Small intestine (tissue), 7 donors: ENCODE measurements around the gene CLRN2. TPM values are rescaled to one million over a fixed set of nuclear protein-coding genes. Genes with fewer than 3 reads are reported as not detected.
A peak's percentile ranks its signal among the peaks of the same experiment; 100 is the strongest.

Experiments
- DNase-seq, 2 donors: peaks; one replicate each; pipeline versions ENCODE4 v3.0.0 to v3.0.0-alpha.2; 2013
- FAIRE-seq: peaks from 2 replicates; lab custom pipeline; 2012; peaks lifted over from hg19 to GRCh38; lab: Jason Lieb, UNC
- H3K27ac ChIP-seq, 3 donors: one replicate each; pipeline ENCODE4 v1.5.1; 2013; ENCODE audit warnings: low read length in 2 of 3, mild to moderate bottlenecking in 2 of 3, control low read depth in 1 of 3, inconsistent platforms in 1 of 3, low read depth in 1 of 3, moderate library complexity in 1 of 3
- H3K27me3 ChIP-seq, 3 donors: one replicate each; pipeline ENCODE4 v1.6.1; 2013; ENCODE audit warnings: low read length in 3 of 3, inconsistent platforms in 1 of 3; ENCODE audit not compliant: control insufficient read depth in 3 of 3, insufficient read depth in 3 of 3
- H3K36me3 ChIP-seq, 3 donors: one replicate each; pipeline ENCODE4 v1.6.1; 2013; ENCODE audit warnings: low read length in 3 of 3, inconsistent platforms in 1 of 3, low read depth in 1 of 3, mild to moderate bottlenecking in 1 of 3, moderate library complexity in 1 of 3; ENCODE audit not compliant: control insufficient read depth in 3 of 3, insufficient read depth in 2 of 3
- H3K4me1 ChIP-seq, 3 donors: one replicate each; pipeline ENCODE4 v1.6.1; 2013; ENCODE audit warnings: low read length in 2 of 3, inconsistent platforms in 1 of 3, low read depth in 1 of 3, mild to moderate bottlenecking in 1 of 3, moderate library complexity in 1 of 3; ENCODE audit not compliant: control insufficient read depth in 3 of 3, insufficient read depth in 2 of 3
- H3K4me3 ChIP-seq, 3 donors: one replicate each; pipeline ENCODE4 v1.5.1; 2013; ENCODE audit warnings: low read length in 3 of 3, control low read depth in 1 of 3, inconsistent platforms in 1 of 3, low read depth in 1 of 3, mild to moderate bottlenecking in 1 of 3, moderate library complexity in 1 of 3
- H3K9me3 ChIP-seq, 2 donors: one replicate each; pipeline ENCODE4 v1.6.1; 2013; ENCODE audit warnings: low read depth in 1 of 2, low read length in 1 of 2; ENCODE audit not compliant: control insufficient read depth in 2 of 2, insufficient read depth in 1 of 2
- WGBS, 3 donors: extraction: QIAGEN DNeasy Blood & Tissue Kit; methylation state at CpG; one replicate each; pipeline ENCODE4 v1.1.7; 2013; 5-methylcytosine and 5-hydroxymethylcytosine counted together
- polyA plus RNA-seq, 4 donors: library from polyadenylated mRNA; stranded (reverse) in 3 of 4; unstranded in 1 of 4; fragments of 200-250 nt in 3 of 4; fragments of 120-200 nt in 1 of 4; gene quantifications; one replicate each; pipeline versions ENCODE4 v1.2.1 to v1.2.3, GENCODE V29; 2013
- donor health status: healthy with polysubstance abuse.
- donor health status: control.
- donor health status: control.
- donor health status: Bipolar disorder and iron deficiency.
- donor health status: healthy.

CLRN2 gene
- polyA plus RNA-seq, 4 donors, result not detected

GRCh38 chr4:17511509-17511949 is 3.4 kb upstream of the CLRN2 start:
- Histone ChIP-seq H3K4me3 (peak overlapping the region; percentile 60 to 79 (median 70)), H3K9me3 (no peaks in the 10 kb centered on the region), H3K27me3 (no peaks in the 10 kb centered on the region), H3K27ac (peak overlapping the region; percentile 24 to 76 (median 71)), H3K4me1 (peaks cover 3 to 32% (median 5%) of the 10 kb centered on the region in 3 donors), H3K36me3 (peaks cover 0 to 21% (median 0%) of the 10 kb centered on the region in 3 donors)
- 0 to 2% (median 2%) methylated on average over 25 to 32 of the region's 32 CpGs for WGBS, 3 donors
- DNase-seq, result peak; percentile 66
- no peak for FAIRE-seq

- 2% methylated on average over 35 to 65 of the region's 65 CpGs for WGBS, 3 donors
- H3K36me3 ChIP-seq, result peaks cover 0 to 19% (median 0%) of the 10 kb centered on the region in 3 donors
- no peaks in the 10 kb centered on the region for H3K27me3 ChIP-seq
- DNase-seq (peak; percentile 75 to 90), FAIRE-seq (no peak)
- H3K9me3 ChIP-seq, result no peaks in the 10 kb centered on the region
- H3K4me3 ChIP-seq, result peak within 1 kb of the TSS; percentile 60 to 79 (median 70)
- peaks cover 3 to 32% (median 5%) of the 10 kb centered on the region in 3 donors for H3K4me1 ChIP-seq
- H3K27ac ChIP-seq, result peak within 1 kb of the TSS; percentile 24 to 76 (median 71)
Measured at GRCh38 chr4:17511950-17512795, 2.8 kb upstream of the CLRN2 start, which contains the start of gene QDPR. QDPR (minus strand) TSS chr4:17512090; CDS start chr4:17512054, 36 bp downstream.

GRCh38 chr4:17512973-17513665 is 1.8 kb upstream of the CLRN2 start:
- 86 to 92% (median 88%) methylated on average over 5 of the region's 5 CpGs for WGBS, 3 donors
- no peak for FAIRE-seq
- no peak overlapping the region for H3K4me3 ChIP-seq
- DNase-seq, result no peak
- no peaks in the 10 kb centered on the region for H3K27me3 ChIP-seq
- H3K9me3 ChIP-seq, result no peaks in the 10 kb centered on the region
- H3K36me3 ChIP-seq, result peaks cover 0 to 15% (median 0%) of the 10 kb centered on the region in 3 donors
- H3K27ac ChIP-seq, result peak overlapping the region in 1 of 3 donors; percentile 67
- peaks cover 3 to 32% (median 5%) of the 10 kb centered on the region in 3 donors for H3K4me1 ChIP-seq

- FAIRE-seq (no peak), DNase-seq (peak in 1 of 2 donors; percentile 2)
- WGBS, 3 donors, result 52 to 70% (median 54%) methylated on average over 14 of the region's 14 CpGs
- Histone ChIP-seq H3K27ac (no peak overlapping the region), H3K9me3 (no peaks in the 10 kb centered on the region), H3K27me3 (no peaks in the 10 kb centered on the region), H3K4me1 (peaks cover 3 to 24% (median 5%) of the 10 kb centered on the region in 3 donors), H3K36me3 (peaks cover 0 to under 1% (median 0%) of the 10 kb centered on the region in 3 donors), H3K4me3 (no peak overlapping the region)
Measured at GRCh38 chr4:17515445-17516407, 761 bp downstream of the CLRN2 start.

- no peaks in the 10 kb centered on the region for H3K9me3 ChIP-seq
- no peak for FAIRE-seq
- WGBS, 3 donors, result 47 to 67% (median 63%) methylated on average over 1 of the region's 1 CpG
Measured at GRCh38 chr4:17516980-17517379, 2.0 kb downstream of the CLRN2 start.

GRCh38 chr4:17517664-17518063 is 2.7 kb downstream of the CLRN2 start:
- FAIRE-seq (no peak), DNase-seq (no peak)
- WGBS, 3 donors, result 61 to 71% (median 67%) methylated on average over 5 of the region's 5 CpGs
- peaks cover 0 to 14% (median 5%) of the 10 kb centered on the region in 3 donors for H3K4me1 ChIP-seq
- no peaks in the 10 kb centered on the region for H3K27me3 ChIP-seq
- no peaks in the 10 kb centered on the region for H3K36me3 ChIP-seq
- H3K4me3 ChIP-seq, result no peak overlapping the region
- H3K27ac ChIP-seq, result no peak overlapping the region
- H3K9me3 ChIP-seq, result no peaks in the 10 kb centered on the region

More at GRCh38 chr4:17516980-17517379, 2.0 kb downstream of the CLRN2 start:
- peaks cover 0 to 20% (median 5%) of the 10 kb centered on the region in 3 donors for H3K4me1 ChIP-seq
- no peak overlapping the region for H3K27ac ChIP-seq
- DNase-seq, result no peak
- no peaks in the 10 kb centered on the region for H3K36me3 ChIP-seq
- H3K27me3 ChIP-seq, result no peaks in the 10 kb centered on the region
- H3K4me3 ChIP-seq, result no peak overlapping the region

- WGBS, 3 donors, result 85 to 90% (median 89%) methylated on average over 5 of the region's 5 CpGs
- H3K36me3 ChIP-seq, result no peaks in the 10 kb centered on the region
Measured at GRCh38 chr4:17521595-17521994, 6.6 kb downstream of the CLRN2 start.

More at GRCh38 chr4:17521595-17521994, 6.6 kb downstream of the CLRN2 start:
- FAIRE-seq, result no peak
- H3K4me3 ChIP-seq, result no peak overlapping the region
- no peak overlapping the region for H3K27ac ChIP-seq
- DNase-seq, result no peak
- no peaks in the 10 kb centered on the region for H3K4me1 ChIP-seq
- no peaks in the 10 kb centered on the region for H3K9me3 ChIP-seq
- H3K27me3 ChIP-seq, result no peaks in the 10 kb centered on the region
